IPS DF 19.7 (cell line): ENCODE results near the gene NDUFA3.

ENCODE experiments used
- DNase-seq: peaks from one replicate; pipeline ENCODE4 v3.0.0-alpha.2; 2013; ENCODE audit warnings: low read depth, low spot score

The NDUFA3 gene

GRCh38 chr19:54137699-54138488 lies 35.2 kb downstream of the NDUFA3 start, which contains the start of gene CNOT3:
TSS of gene CNOT3 (plus strand) at chr19:54137762. CDS start at chr19:54142979, 5,217 bp downstream.
- DNase-seq = no peak

DNA sequence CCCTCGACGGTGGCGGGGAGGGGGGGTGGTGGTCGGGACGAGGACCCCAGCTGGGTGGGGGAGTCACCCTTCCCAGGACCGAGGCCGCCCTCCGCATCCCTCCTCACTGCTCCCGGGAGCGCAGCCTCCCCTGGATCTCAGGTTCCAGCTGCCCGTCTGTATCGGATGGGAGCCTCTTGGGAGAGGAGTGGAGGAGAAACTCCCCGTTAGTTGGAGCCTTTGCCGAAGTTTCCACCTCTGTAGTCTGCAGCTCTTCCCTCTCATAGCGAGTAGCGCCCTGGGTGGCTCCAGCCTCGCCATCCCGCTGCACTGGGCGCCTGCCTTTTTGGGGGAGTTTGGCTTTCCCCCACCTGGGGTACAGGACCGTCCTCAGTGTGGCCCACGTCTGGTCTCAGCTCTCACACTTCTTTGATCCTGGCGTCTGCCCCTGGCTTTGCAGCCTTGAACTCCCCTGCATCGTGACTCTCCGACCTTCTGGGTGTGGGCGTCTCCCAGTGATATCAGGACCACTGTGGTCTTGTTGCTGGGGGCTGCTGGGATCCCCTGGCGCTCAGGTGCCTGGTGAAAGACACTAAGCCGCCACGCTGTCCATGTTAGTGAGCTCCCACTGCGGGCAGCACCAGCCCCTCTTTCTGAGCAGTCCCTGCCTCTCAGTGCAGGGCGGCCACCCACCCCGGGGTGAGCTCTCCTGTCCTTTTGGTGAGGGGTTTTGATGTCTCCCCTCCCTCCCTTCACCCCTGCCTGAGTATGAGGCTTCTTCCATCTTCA lies 36.0 kb downstream of the NDUFA3 start:
- no peak for DNase-seq

GRCh38 chr19:54141356-54141755 lies 38.7 kb downstream of the NDUFA3 start:
- DNase-seq = no peak

DNA sequence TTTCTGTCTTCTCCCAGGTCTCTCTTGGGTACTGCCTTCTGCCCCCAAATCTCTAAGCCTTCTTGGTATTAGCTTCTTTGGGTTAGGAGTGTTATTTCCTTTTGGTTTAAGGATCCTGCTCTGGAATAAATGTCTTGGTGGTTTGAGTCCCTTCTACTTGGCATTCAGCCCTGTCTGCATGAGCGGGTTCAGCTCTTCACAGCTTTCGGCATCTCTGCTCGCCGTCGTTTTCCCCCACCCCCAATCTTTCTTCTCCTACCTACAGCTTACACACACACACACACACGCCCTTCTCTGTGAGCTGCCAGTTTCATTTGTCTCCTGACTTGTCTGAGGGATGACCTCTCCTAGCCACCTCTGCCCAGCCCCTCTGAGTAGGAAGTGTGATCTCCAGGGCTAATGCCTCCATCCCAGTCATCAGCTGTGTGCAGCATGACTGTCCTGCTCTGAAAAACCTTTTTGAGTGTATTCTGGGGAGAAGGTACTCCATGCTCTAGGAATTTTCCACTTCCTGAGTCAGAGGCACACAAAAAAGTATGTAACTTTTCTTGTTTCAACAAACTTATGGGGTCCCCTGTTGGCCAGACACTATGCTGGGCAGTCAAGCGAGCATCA lies 39.6 kb downstream of the NDUFA3 start:
- no peak for DNase-seq

GRCh38 chr19:54145541-54146158 lies 43.0 kb downstream of the NDUFA3 start:
- no peak for DNase-seq

DNA sequence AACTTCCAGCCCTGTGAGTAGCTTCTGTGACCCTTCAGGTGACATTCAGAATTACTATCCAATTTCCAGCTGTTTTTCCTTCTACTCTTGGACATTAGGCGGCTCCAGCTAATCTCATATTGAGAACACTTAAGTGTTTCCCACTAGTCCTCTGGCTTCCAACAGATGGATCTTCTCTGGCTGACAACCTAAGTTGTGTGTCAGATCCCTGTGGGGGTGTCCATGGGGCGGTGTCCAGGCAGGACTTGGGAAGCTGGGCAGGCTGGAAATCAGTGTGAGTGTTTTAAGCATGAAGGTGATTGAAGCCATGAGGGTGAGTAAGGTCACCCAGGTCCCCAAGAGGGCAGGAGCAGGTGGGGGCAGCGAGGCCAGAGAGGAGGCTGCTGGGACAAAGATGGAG lies 45.0 kb downstream of the NDUFA3 start:
- no peak for DNase-seq

GRCh38 chr19:54148158-54148557 lies 45.5 kb downstream of the NDUFA3 start:
- DNase-seq = no peak

DNA sequence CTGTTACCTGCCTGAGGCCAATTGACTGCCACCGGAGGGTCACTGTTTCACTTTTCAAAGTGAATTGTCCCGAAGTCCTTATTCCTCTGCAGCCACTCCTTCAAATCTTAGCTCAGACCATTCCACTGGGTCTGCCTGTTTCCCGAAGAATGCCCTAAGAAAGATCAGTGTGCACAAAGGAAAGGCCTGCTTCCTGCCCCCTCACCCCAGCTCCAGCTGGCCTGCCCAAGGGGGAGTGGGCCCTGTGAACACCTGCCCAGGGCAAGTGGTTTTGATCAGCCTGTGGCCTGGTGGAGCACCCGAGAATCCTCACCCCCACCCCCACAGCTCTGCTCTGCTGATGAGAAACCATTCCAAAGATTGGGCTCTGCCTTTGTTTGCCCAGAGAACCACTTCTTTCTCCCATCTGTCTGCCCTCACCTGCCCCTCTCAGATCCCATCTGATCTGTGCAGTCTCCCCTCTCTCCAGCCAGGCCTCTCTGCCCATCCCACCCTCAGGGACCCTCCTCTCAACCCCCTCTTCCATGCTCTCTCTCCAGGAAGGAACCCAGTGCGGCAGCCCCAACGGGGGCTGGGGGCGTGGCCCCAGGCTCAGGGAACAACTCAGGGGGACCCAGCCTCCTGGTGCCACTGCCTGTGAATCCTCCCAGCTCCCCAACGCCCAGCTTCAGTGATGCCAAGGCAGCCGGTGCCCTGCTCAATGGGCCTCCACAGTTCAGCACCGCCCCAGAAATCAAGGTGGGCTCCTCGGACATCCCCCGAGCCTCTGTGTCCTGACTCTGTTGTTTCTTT lies 46.6 kb downstream of the NDUFA3 start:
- no peak for DNase-seq

DNA sequence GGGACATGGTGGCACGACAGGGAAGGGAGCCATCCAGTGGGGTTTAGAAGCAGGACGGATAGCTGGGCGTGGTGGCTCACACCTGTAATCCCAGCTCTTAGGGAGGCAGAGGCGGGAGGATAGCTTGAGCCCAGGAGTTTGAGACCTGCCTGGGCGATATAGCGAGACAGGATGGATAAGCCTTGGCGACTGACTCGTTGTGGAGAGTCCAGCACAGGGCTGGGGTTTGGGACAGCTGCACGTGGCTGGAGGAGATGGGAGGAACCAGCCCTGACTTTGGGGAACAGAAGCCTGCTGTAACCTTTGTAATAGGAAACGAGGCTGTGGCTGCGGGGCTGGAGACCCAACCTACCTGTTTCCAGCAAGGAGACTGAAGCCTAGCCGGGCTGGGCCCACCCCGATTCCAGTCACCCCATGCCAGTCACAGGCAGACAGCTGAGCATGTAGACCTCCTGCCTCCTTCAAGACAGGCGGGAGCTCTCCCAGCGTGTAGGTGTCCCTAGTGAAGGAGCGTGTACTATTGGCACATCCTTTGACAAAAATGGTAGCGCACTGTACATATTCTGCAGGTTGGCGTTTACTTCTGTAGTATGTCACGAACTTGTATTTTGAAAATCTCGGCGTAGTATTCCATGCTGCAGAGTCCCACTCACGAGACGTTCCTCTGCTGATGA lies 48.8 kb downstream of the NDUFA3 start:
- no peak for DNase-seq

GRCh38 chr19:54152267-54152666 lies 49.6 kb downstream of the NDUFA3 start:
- no peak for DNase-seq

GRCh38 chr19:54152878-54153524 lies 50.3 kb downstream of the NDUFA3 start:
- DNase-seq = no peak

DNA sequence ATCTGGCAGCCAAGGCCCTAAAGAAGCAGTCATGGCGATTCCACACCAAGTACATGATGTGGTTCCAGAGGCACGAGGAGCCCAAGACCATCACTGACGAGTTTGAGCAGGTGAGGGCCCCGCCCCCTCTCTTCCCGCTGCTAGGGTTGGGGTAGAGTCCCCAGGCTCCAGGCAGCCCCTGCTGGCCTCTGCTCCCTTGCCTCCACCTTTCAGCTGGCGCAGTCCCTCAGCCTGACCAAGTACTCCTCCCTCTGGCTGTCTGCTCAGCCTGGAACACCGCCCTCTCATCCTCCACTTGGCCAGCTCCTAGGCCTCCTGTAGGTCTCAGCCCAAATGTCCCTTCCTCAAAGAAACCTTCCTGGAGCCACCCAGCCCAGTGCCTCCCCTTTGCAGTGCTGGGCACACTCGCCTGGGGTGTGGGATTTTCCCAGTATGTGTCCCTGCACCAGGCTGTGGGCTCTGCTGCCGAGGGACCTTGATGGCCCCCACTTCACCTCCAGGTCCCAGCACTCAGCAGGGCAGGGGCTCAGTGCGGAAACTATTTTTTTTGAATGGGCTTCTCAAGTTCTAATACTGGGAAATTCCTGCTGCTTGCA lies 51.2 kb downstream of the NDUFA3 start:
- no peak for DNase-seq

DNA sequence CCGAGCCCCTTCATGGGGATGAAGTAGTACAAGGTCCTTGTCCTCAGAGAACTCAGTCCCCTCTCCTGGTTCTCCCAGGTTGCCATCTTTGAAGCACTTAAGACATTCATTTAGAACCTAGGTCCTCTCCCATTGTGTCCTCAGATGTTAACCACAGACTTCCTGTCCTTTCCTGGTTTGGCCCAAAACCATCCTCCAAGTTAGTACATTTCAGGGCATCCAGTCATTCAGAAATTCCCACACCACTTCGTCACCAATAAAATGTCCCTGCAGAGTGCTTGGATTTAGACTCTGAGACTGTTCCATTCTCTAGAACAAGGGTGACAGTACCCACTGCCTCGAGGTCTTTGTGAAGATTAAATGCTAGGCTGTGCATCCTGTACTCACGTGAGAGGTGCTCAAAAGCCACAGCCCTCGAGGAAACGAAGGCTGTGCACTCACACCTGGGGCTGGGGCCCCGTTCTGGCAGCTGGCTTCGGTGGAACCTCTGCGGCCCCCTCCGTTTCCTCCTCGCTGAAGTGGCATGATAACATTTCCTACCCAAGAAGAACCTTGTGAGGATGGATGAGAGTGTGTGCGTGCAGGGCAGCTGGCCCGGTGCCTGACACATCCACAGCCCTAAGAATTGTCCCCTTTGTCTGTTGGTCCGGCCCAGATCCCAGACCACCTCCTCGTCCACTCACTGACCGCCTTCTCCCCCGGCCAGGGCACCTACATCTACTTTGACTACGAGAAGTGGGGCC lies 52.1 kb downstream of the NDUFA3 start:
- DNase-seq = no peak

DNA sequence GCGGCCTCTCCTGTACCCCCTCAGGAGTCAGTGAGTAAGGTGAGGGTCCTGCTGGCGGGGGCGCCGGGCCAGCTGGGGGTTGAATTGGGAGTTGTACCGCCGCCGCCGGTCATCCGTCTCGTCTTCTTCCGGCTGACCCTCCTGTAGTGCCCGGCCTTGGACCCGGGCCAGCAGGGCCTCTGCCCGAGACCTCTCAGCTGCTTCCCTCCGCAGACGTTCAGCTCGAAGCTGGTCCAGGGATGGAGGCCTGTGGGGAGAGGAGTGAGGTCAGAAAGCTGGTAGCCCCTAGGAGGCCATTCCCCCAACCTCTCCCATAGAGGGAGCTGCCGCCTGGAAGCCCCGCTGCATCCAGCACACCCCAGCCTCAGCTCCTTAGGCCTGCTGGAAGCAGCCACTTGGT lies 53.0 kb downstream of the NDUFA3 start:
- DNase-seq = no peak

- DNase-seq = no peak
These were observed 53.8 kb downstream of the NDUFA3 start for GRCh38 chr19:54156490-54156889.

DNA sequence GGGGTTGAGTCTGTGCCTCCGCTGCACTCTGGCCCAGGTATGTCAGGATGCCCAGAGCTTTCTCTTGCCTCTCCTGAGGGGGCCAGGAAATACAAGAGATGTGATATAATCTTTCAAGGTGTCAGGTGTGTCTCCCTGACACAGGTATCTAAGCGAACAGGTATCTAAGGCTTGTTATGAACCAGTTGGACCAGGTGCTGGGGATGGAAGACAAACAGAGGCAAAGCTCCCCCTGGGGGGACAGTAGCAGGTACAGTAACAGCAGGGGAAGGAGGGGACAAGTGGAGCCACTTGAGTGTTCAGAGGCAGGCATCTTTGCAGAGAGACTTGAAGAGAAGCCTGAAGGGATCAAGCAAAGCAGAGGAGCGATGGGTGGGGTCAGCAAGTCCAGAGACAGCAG lies 54.3 kb downstream of the NDUFA3 start:
- no peak for DNase-seq
